GM18873 (cell line): ENCODE data around the gene MYO1G.
"Not testable (repeated sequence)": the region's sequence is repeated elsewhere in the genome, so short reads cannot be mapped to it uniquely, and the experiment has no call there.

Experiments used
- ATAC-seq: cut with Tn5 transposase; IDR thresholded peaks from one replicate; pipeline ENCODE4 v1.9.1; 2021; ENCODE audit warnings: mild to moderate bottlenecking, moderate library complexity, moderate number of reproducible peaks; ENCODE audit not compliant: unreplicated experiment, low FRiP score

The MYO1G gene

GRCh38 chr7:45000093-45001032 lies 21.5 kb upstream of the MYO1G start, which contains the start of gene CCM2:
Gene CCM2 (plus strand): TSS chr7:45000201. CDS start chr7:45000334, 133 bp downstream.
- peak; percentile 0 for ATAC-seq

DNA sequence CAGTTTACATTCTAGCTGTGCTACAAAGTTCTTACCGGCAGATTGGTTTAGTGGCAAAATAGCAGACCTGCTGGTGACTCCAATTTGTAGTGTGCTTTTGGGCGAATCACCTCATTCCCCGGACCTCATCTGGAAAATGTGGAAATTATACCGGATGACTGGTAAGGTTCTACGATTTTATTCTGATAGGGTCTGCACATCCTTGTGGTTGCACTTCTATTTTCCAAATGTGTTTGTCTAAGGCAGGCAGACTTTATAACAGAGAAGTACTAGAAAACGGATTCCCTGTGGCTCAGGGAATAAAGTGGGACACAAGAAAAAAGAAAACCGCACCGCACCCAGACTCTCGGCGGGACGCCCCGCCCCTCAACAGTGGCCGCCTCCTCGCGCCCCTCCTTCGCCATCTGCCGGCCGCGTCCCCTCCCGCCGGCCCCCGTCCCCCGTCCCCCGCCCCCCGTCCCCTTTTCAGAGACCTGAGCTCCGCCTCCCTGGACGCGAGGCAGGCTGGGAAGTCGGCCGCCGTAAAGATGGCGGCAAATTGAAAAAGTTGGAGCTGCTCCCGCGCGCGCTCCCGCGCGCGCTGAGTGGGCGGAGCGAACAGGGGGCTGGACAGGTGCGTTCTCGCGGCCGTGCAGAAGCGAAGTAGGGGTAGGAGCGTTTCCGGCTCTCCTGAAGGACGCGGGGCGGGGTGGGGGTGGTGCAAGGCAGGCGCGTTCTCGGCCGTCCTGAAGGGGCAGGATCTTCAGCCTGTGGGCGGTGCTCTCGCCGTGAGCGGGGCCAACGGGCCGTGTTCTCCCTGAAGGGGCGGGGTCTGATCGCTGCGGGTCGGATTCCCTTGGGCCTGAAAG lies 20.7 kb upstream of the MYO1G start:
- peak; percentile 61 for ATAC-seq

GRCh38 chr7:44998153-44998871 lies 19.5 kb upstream of the MYO1G start:
- no peak for ATAC-seq

DNA sequence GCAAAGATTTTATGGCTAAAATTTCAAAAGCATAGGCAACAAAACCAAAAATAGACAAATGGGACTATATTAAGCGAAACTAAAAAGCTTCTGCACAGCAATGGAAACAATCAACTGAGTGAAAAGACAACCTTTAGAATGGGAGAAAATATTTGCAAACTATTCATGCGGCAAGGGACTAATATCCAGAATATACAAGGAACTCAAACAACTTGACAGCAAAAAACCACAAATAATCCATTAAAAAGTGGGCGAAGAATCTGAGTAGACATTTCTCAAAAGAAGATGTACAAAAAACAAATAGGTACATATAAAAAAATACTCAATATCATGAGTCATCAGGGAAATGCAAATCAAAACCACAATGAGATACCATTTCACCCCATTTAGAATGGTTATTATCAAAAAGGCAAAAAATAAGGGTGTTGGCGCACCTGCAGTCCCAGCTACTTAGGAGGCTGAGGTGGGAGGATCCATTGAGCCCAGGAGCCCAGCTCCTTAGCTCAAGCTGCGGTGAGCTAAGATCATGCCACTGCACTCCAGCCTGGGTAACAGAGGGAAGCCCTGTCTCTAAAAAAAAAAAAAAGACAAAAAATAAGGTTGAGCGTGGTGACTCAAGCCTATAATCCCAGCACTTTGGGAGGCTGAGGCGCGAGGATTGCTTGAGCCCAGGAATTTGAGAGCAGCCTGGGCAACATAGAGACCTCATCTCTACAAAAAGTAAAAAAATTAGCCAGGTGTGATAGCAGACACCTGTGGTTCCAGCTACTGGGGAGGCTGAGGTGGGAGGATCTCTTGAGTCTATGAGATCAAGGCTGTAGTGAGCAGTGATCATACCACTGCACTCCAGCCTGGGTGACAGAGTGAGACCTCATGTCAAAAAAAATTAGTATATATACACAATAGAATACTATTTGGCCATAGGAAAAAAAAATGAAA lies 17.0 kb upstream of the MYO1G start:
- ATAC-seq, result no peak

GRCh38 chr7:44994877-44995554 lies 16.2 kb upstream of the MYO1G start:
- no peak for ATAC-seq

- not testable (repeated sequence) for ATAC-seq
Observed at GRCh38 chr7:44992004-44992795, 13.4 kb upstream of the MYO1G start.

- no peak for ATAC-seq
Observed at GRCh38 chr7:44990109-44991023, 11.6 kb upstream of the MYO1G start.

- ATAC-seq, result no peak
Observed at GRCh38 chr7:44989132-44989531, 10.3 kb upstream of the MYO1G start.

DNA sequence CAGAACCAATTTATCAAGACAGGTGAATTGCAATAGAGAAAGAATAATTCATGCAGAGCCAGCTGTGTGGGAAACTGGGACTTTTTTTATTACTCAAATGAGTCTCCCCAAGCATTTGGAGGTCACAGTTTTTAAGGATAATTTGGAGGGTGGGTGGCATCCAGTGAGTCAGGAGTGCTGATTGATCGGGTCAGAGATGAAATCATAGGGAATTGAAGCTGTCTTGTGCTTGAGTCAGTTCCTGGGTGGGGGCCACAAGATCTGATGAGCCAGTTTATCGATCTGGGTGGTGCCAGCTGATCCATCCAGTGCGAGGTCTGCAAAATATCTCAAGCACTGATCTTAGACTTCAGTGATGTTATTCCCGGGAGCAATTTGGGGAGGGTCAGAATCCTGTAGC lies 9.9 kb upstream of the MYO1G start:
- no peak for ATAC-seq

- ATAC-seq, result no peak
Observed at GRCh38 chr7:44987996-44988395, 9.2 kb upstream of the MYO1G start.

- no peak for ATAC-seq
Observed at GRCh38 chr7:44987457-44987856, 8.6 kb upstream of the MYO1G start.

DNA sequence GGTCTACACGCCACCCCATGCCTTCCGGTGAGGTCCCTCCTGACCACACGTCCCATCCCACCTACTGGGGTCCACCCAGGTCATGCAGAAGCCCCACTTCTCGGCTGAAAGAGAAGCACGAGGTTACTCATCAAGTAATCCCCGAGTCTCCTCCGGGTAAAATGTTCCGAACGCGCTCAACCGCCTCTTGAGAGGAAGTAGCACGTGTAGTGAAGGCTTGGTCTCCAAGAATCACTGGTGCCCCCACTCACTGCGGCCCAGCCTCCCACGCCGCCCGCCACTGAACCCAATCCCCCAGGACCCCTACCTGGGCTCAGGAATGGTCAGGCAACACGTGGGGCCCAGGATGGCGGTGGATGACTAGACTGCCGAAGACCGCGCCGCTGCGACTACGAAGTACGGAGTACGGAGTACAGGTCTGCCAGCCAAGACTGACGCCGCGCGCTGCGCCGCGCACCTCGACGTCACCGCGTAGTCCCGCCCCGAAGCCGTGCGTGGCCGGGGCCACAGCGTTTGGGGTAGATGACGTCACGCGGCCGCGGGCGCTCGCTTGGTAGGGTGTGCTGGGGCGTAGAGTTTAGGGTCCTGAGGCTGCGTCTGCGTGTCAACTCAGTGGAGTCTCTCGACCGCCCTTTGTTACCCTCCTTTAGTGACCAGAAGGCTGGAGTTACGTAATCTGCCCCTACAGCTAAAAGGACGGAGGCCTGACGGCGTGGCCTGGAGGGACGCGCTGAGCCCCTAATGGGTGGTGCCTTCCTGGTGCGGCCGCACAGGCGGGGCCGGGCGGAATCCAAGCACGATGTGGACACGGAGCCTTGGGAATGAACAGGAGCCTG lies 7.6 kb upstream of the MYO1G start:
- ATAC-seq, result peak; percentile 89

DNA sequence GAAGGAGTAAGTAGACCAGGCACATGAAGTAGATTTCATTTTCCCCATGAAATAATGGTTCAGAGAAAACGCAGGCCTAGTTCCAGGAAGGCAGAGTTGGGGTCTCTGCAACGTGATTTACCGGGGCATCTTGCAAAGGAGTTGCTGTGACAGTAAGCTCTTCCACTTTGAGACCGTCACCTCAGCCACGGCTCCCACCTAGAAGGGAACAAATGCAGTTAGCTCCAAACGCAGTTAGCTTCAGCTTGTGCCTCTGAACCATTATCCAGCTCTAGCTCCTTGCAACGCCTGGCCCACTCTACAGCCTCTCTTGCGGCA lies 7.0 kb upstream of the MYO1G start:
- ATAC-seq, result no peak

DNA sequence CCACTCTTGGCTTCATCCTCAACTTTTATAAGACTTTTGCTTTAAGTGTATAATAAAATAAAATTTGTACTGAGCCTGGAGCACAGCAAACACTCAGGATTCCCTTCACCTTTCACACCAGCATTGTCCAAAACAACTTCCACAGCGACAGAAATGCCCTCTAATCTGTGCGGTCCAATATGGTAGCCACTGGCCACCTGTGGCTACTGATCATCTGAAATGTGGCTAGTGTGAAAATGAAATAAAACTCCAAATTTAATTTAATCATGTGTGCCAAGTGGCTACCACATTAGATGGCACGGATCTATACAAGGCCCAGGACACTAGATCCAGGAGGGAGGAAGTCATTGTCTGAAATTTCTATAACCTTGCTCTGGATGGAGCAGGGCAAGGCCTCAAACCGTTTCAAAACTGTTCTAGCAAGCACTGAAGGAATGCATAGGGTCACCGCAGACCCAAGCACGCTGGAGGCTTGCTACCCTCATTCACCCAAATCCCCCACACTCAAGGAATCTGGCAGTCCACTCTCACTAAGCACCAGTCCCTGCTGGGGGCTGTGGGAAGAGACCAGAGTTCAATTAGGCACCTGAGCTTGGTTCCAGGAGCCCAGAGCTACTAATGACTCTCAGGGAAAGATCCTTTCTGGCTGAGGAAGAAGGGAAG lies 6.3 kb upstream of the MYO1G start:
- ATAC-seq, result no peak

DNA sequence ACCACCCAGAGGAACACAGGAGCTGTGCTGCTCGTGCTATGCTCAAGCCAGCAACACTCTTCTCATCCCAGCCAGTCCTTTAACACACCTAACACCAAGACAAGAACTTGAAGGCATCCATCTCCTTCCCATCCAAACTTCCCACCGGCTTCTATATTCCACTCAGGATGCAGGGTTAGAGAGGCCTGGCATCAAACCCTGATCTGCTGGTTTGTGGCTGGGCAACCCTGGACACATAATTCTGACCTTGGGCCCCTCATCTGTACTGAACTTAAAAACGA lies 5.6 kb upstream of the MYO1G start:
- no peak for ATAC-seq
